HG02798 (cell line): ENCODE data around the gene HEBP2.
A peak's percentile ranks its signal among the peaks of the same experiment; 100 is the strongest.
"Not testable (repeated sequence)": the region's sequence is repeated elsewhere in the genome, so short reads cannot be mapped to it uniquely, and the experiment has no call there.

Experiments used
- ATAC-seq: cut with Tn5 transposase; IDR thresholded peaks from one replicate; pipeline ENCODE4 v1.9.1; 2021; ENCODE audit warnings: mild to moderate bottlenecking; ENCODE audit not compliant: unreplicated experiment, poor library complexity

HEBP2 gene

GRCh38 chr6:138421608-138422007 lies 17.6 kb downstream of the HEBP2 start:
- no peak for ATAC-seq

GRCh38 chr6:138422861-138423260 lies 18.8 kb downstream of the HEBP2 start:
- ATAC-seq = no peak

- ATAC-seq = no peak
Observed at GRCh38 chr6:138424004-138424904, 20.2 kb downstream of the HEBP2 start.

GRCh38 chr6:138425256-138425655 lies 21.2 kb downstream of the HEBP2 start:
- not testable (repeated sequence) for ATAC-seq

- no peak for ATAC-seq
Observed at GRCh38 chr6:138426500-138427123, 22.6 kb downstream of the HEBP2 start.

GRCh38 chr6:138427701-138428100 lies 23.7 kb downstream of the HEBP2 start:
- no peak for ATAC-seq

GRCh38 chr6:138428944-138429598 lies 25.0 kb downstream of the HEBP2 start:
- ATAC-seq = peak; percentile 38

GRCh38 chr6:138429761-138430160 lies 25.7 kb downstream of the HEBP2 start:
- ATAC-seq = no peak

GRCh38 chr6:138430361-138431145 lies 26.5 kb downstream of the HEBP2 start:
- ATAC-seq = no peak

GRCh38 chr6:138431256-138432062 lies 27.4 kb downstream of the HEBP2 start:
- no peak for ATAC-seq

GRCh38 chr6:138432063-138432356 lies 28.0 kb downstream of the HEBP2 start:
- no peak for ATAC-seq

GRCh38 chr6:138434096-138434495 lies 30.1 kb downstream of the HEBP2 start:
- ATAC-seq = no peak

GRCh38 chr6:138434925-138435324 lies 30.9 kb downstream of the HEBP2 start:
- ATAC-seq = no peak

GRCh38 chr6:138439546-138439945 lies 35.5 kb downstream of the HEBP2 start:
- ATAC-seq = no peak

- ATAC-seq = no peak
Observed at GRCh38 chr6:138440296-138440695, 36.3 kb downstream of the HEBP2 start.

- ATAC-seq = no peak
Observed at GRCh38 chr6:138440758-138441357, 36.8 kb downstream of the HEBP2 start.

GRCh38 chr6:138441965-138442364 lies 37.9 kb downstream of the HEBP2 start:
- ATAC-seq = no peak

GRCh38 chr6:138442663-138443062 lies 38.6 kb downstream of the HEBP2 start:
- no peak for ATAC-seq

GRCh38 chr6:138443979-138444378 lies 40.0 kb downstream of the HEBP2 start:
- no peak for ATAC-seq
